Measurements from ENCODE around the gene RBM48.

GRCh38 chr7:92586841-92587240, 58.2 kb downstream of the RBM48 start:
- TF ChIP-seq CTCF (conservative IDR thresholded peaks at IDR 0.05; ENCODE audit: low read depth, low read length) (no peak), EZH2 (IDR thresholded peaks at IDR 0.05; ENCODE audit: low read length, unreplicated experiment) (no peak)

Data from PC-3 (cell line).